ENCODE results near the gene SCIN. TPM values are rescaled to one million over a fixed set of nuclear protein-coding genes. Genes with fewer than 3 reads are reported as not detected.
A peak's percentile ranks its signal among the peaks of the same experiment; 100 is the strongest.
"Not testable (repeated sequence)": the region's sequence is repeated elsewhere in the genome, so short reads cannot be mapped to it uniquely, and the experiment has no call there.

The SCIN gene
- total RNA-seq, 2 experiments from 2014 or later: not detected

- intact Hi-C loops (cut with micrococcal nuclease; ENCODE audit: unreplicated experiment): no loop called here
- H3K79me2 ChIP-seq (ENCODE audit: insufficient read depth, low read depth, low read length): peaks cover 8% of the 10 kb centered on the region
- ChIA-PET CTCF (ENCODE audit: unreplicated experiment) (interaction anchor here (0.8 kb wide), 1 partner anchor 24 kb away, joined by 3 read pairs; no protein-coding TSS in a partner anchor), POLR2A (interaction anchor here (0.6 to 1.0 kb wide), 2 partner anchors 12 to 21 kb away, joined by 3 read pairs; no protein-coding TSS in a partner anchor)
- peak within 1 kb of the TSS; percentile 97 for H2AFZ ChIP-seq (ENCODE audit: low read length)
- H3K4me1 ChIP-seq (ENCODE audit: insufficient read depth, low read length, poor library complexity, severe bottlenecking): peaks cover 14% of the 10 kb centered on the region
- no peaks in the 10 kb centered on the region for H3K36me3 ChIP-seq (ENCODE audit: insufficient read depth, low read length)
- no TSS peak for BruUV-seq (replicated peaks)
- H3K4me2 ChIP-seq (ENCODE audit: low read length): peak within 1 kb of the TSS; percentile 78
- H4K20me1 ChIP-seq (ENCODE audit: insufficient read depth, low read length): 0 out of 2 replicates have a peak, but pooled peaks cover 5% of the 10 kb centered on the region
- H3K9me3 ChIP-seq (ENCODE audit: low read length): no peaks in the 10 kb centered on the region; the same call in 1 of the 2 replicates
- no peaks in the 10 kb centered on the region for H3K9me2 ChIP-seq (ENCODE audit: insufficient read depth, low read length)
- peak within 1 kb of the TSS; percentile 79 for H3K27ac ChIP-seq (ENCODE audit: low read depth, low read length, poor library complexity, severe bottlenecking)
- DNase-seq (ENCODE audit: low spot score): peak; percentile 91
- peak within 1 kb of the TSS; percentile 82 for H3K4me3 ChIP-seq (ENCODE audit: low read depth, low read length, poor library complexity, severe bottlenecking)
- TF ChIP-seq CTCF (conservative IDR thresholded peaks at IDR 0.05; ENCODE audit: low read length) (peak; percentile 61; the same call in 1 of the 2 replicates), EZH2phosphoT487 (IDR thresholded peaks at IDR 0.05; ENCODE audit: borderline replicate concordance, low read depth, low read length) (no peak)
These were observed 116.6 kb downstream of the SCIN start, which contains the start of gene ARL4A for GRCh38 chr7:12686891-12687717. TSS of gene ARL4A (plus strand) at chr7:12687633. CDS start at chr7:12688255, 622 bp downstream.

- peak overlapping the region; percentile 78 for H3K4me2 ChIP-seq (ENCODE audit: low read length)
- peak overlapping the region; percentile 97; the same call in 1 of the 2 replicates for H2AFZ ChIP-seq (ENCODE audit: low read length)
- H3K36me3 ChIP-seq (ENCODE audit: insufficient read depth, low read length): no peaks in the 10 kb centered on the region
- intact Hi-C loops (cut with micrococcal nuclease; ENCODE audit: unreplicated experiment): no loop called here
- BruUV-seq (replicated peaks): no TSS peak
- no peaks in the 10 kb centered on the region for H3K9me2 ChIP-seq (ENCODE audit: insufficient read depth, low read length)
- DNase-seq (ENCODE audit: low spot score): no peak
- H3K9me3 ChIP-seq (ENCODE audit: low read length): no peaks in the 10 kb centered on the region; the same call in 1 of the 2 replicates
- peak overlapping the region; percentile 82 for H3K4me3 ChIP-seq (ENCODE audit: low read depth, low read length, poor library complexity, severe bottlenecking)
- peaks cover 8% of the 10 kb centered on the region for H3K79me2 ChIP-seq (ENCODE audit: insufficient read depth, low read depth, low read length)
- ChIA-PET POLR2A (no interaction called here), CTCF (ENCODE audit: unreplicated experiment) (interaction anchor here (0.8 kb wide), 1 partner anchor 25 kb away, joined by 3 read pairs; no protein-coding TSS in a partner anchor)
- H3K4me1 ChIP-seq (ENCODE audit: insufficient read depth, low read length, poor library complexity, severe bottlenecking): peaks cover 14% of the 10 kb centered on the region
- H4K20me1 ChIP-seq (ENCODE audit: insufficient read depth, low read length): 0 out of 2 replicates have a peak, but pooled peaks cover 5% of the 10 kb centered on the region
- TF ChIP-seq EZH2phosphoT487 (IDR thresholded peaks at IDR 0.05; ENCODE audit: borderline replicate concordance, low read depth, low read length) (no peak), CTCF (conservative IDR thresholded peaks at IDR 0.05; ENCODE audit: low read length) (no peak)
- peak overlapping the region; percentile 79 for H3K27ac ChIP-seq (ENCODE audit: low read depth, low read length, poor library complexity, severe bottlenecking)
These were observed 117.2 kb downstream of the SCIN start for GRCh38 chr7:12687718-12688171.

GRCh38 chr7:12688485-12689170 is 118.1 kb downstream of the SCIN start:
- not testable (repeated sequence) for H3K79me2 ChIP-seq (ENCODE audit: insufficient read depth, low read depth, low read length); H3K9me2 ChIP-seq (ENCODE audit: insufficient read depth, low read length)

More at GRCh38 chr7:12688485-12689170, 118.1 kb downstream of the SCIN start:
- H2AFZ ChIP-seq (ENCODE audit: low read length); H3K36me3 ChIP-seq (ENCODE audit: insufficient read depth, low read length); CTCF ChIA-PET (ENCODE audit: unreplicated experiment); intact Hi-C loops (cut with micrococcal nuclease; ENCODE audit: unreplicated experiment); H3K9me3 ChIP-seq (ENCODE audit: low read length); H3K27ac ChIP-seq (ENCODE audit: low read depth, low read length, poor library complexity, severe bottlenecking); H3K4me3 ChIP-seq (ENCODE audit: low read depth, low read length, poor library complexity, severe bottlenecking); H3K4me2 ChIP-seq (ENCODE audit: low read length); DNase-seq (ENCODE audit: low spot score); H4K20me1 ChIP-seq (ENCODE audit: insufficient read depth, low read length): not testable (repeated sequence)
- POLR2A ChIA-PET: interaction anchor here (0.5 to 1.2 kb wide), 3 partner anchors 12 to 590 kb away, joined by 3 to 4 read pairs (median 3); no protein-coding TSS in a partner anchor
- peaks cover 14% of the 10 kb centered on the region for H3K4me1 ChIP-seq (ENCODE audit: insufficient read depth, low read length, poor library complexity, severe bottlenecking)
- BruUV-seq (replicated peaks): TSS peak; percentile 63
